IMR-90 (cell line): Measurements from ENCODE around the gene PTH1R. TPM values are rescaled to one million over a fixed set of nuclear protein-coding genes. Genes with fewer than 3 reads are reported as not detected.

Experiments
- ATAC-seq: fragments of 200-7000 bp; cut with Tn5 transposase; 2 replicates; pipeline ENCODE4 v1.9.1; 2020; ENCODE audit warnings: low read depth, mild to moderate bottlenecking, moderate library complexity
- BruUV-seq: library from RNA; stranded (reverse); fragments of 400-500 nt; replicated peaks from 2 replicates; lab custom pipeline; 2021; lab: Mats Ljungman, UMichigan
- CTCF ChIA-PET: fragments of 300-600 bp; formaldehyde crosslinking; extraction: SDS; loops from one replicate; lab custom pipeline; 2021; ENCODE audit warnings: antibody characterized with exemption; lab: Yijun Ruan, JAX
- POLR2A ChIA-PET: fragments of 300-600 bp; sonication (Branson Sonifier 250); formaldehyde crosslinking; loops from one replicate; lab custom pipeline; 2022; ENCODE audit warnings: antibody characterized with exemption; ENCODE audit not compliant: unreplicated experiment; lab: Charles Lee
- DNase-seq: peaks from one replicate; pipeline ENCODE4 v3.0.0; 2013
- H2AFZ ChIP-seq: replicated peaks from 2 replicates; pipeline ENCODE3; 2013; ENCODE audit warnings: low read length, mild to moderate bottlenecking; ENCODE audit not compliant: poor library complexity
- H2AK5ac ChIP-seq: 2 replicates; pipeline ENCODE4 v1.6.1; 2013; ENCODE audit warnings: low read depth, low read length, inconsistent platforms
- H2AK9ac ChIP-seq: replicated peaks from 2 replicates; pipeline ENCODE3; 2013; ENCODE audit warnings: mild to moderate bottlenecking, low read depth, low read length, moderate library complexity; ENCODE audit not compliant: poor library complexity
- H2BK120ac ChIP-seq: 2 replicates; pipeline ENCODE4 v1.6.1; 2013; ENCODE audit warnings: low read depth, low read length, inconsistent platforms
- H2BK15ac ChIP-seq: 3 replicates; pipeline ENCODE4 v1.6.1; 2013; ENCODE audit warnings: low read depth, low read length, inconsistent platforms
- H2BK20ac ChIP-seq: 2 replicates; pipeline ENCODE4 v1.6.1; 2013; ENCODE audit warnings: low read depth, mild to moderate bottlenecking, inconsistent platforms, low read length, moderate library complexity
- H2BK5ac ChIP-seq: 2 replicates; pipeline ENCODE4 v1.6.1; 2013; ENCODE audit warnings: mild to moderate bottlenecking, low read depth, low read length, inconsistent platforms; ENCODE audit not compliant: poor library complexity, severe bottlenecking
- H3K14ac ChIP-seq: replicated peaks from 2 replicates; pipeline ENCODE4 v1.6.1; 2013; ENCODE audit warnings: low read depth, low read length, inconsistent platforms
- H3K18ac ChIP-seq: 2 replicates; pipeline ENCODE4 v1.6.1; 2013; ENCODE audit warnings: low read depth, low read length, control low read depth
- H3K23ac ChIP-seq: 2 replicates; pipeline ENCODE4 v1.6.1; 2013; ENCODE audit warnings: low read depth, low read length, inconsistent platforms
- H3K27ac ChIP-seq: 2 replicates; pipeline ENCODE4 v1.5.1; 2013; ENCODE audit warnings: mild to moderate bottlenecking, control low read depth, low read length; ENCODE audit not compliant: insufficient read depth
- H3K27me3 ChIP-seq: 2 replicates; pipeline ENCODE4 v1.6.1; 2013; ENCODE audit warnings: low read length; ENCODE audit not compliant: control insufficient read depth, insufficient read depth
- H3K36me3 ChIP-seq: 2 replicates; pipeline ENCODE4 v1.6.1; 2013; ENCODE audit warnings: low read length, mixed read lengths; ENCODE audit not compliant: control insufficient read depth, insufficient read depth
- H3K4ac ChIP-seq: 2 replicates; pipeline ENCODE4 v1.6.1; 2013; ENCODE audit warnings: low read depth, low read length, inconsistent platforms
- H3K4me1 ChIP-seq: 2 replicates; pipeline ENCODE4 v1.6.1; 2013; ENCODE audit warnings: low read length, mixed read lengths; ENCODE audit not compliant: control insufficient read depth, insufficient read depth
- H3K4me2 ChIP-seq: 2 replicates; pipeline ENCODE4 v1.6.1; 2013; ENCODE audit warnings: low read depth, mild to moderate bottlenecking, control low read depth, low read length, moderate library complexity
- H3K4me3 ChIP-seq: 2 replicates; pipeline ENCODE4 v1.5.1; 2013; ENCODE audit warnings: low read depth, mild to moderate bottlenecking, control low read depth, low read length, moderate library complexity; ENCODE audit not compliant: insufficient read depth
- H3K56ac ChIP-seq: 2 replicates; pipeline ENCODE4 v1.6.1; 2013; ENCODE audit warnings: low read length, inconsistent platforms; ENCODE audit not compliant: insufficient read depth; ENCODE audit errors: extremely low read depth
- H3K79me1 ChIP-seq, 2 experiments: 2 replicates each; pipeline ENCODE4 v1.6.1; 2013; ENCODE audit warnings: low read length in 2 of 2, inconsistent platforms in 1 of 2, low read depth in 1 of 2
- H3K9ac ChIP-seq: 2 replicates; pipeline ENCODE4 v1.6.1; 2013; ENCODE audit warnings: low read depth, low read length, control low read depth
- H3K9me1 ChIP-seq: 2 replicates; pipeline ENCODE4 v1.6.1; 2013; ENCODE audit warnings: low read length, inconsistent platforms; ENCODE audit not compliant: insufficient read depth
- H3K9me3 ChIP-seq: 2 replicates; pipeline ENCODE4 v1.6.1; 2013; ENCODE audit warnings: low read length; ENCODE audit not compliant: control insufficient read depth, insufficient read depth
- H4K20me1 ChIP-seq: 2 replicates; pipeline ENCODE4 v1.6.1; 2013; ENCODE audit warnings: low read length, inconsistent platforms; ENCODE audit not compliant: insufficient read depth
- H4K5ac ChIP-seq: 2 replicates; pipeline ENCODE4 v1.6.1; 2013; ENCODE audit warnings: mild to moderate bottlenecking, low read depth, low read length, control low read depth
- H4K8ac ChIP-seq, 2 experiments: 2 replicates each; pipeline ENCODE4 v1.6.1; 2013; ENCODE audit warnings: low read depth in 2 of 2, low read length in 2 of 2, control low read depth in 1 of 2, inconsistent platforms in 1 of 2
- H4K91ac ChIP-seq: 2 replicates; pipeline ENCODE4 v1.6.1; 2013; ENCODE audit warnings: low read depth, low read length, inconsistent platforms; ENCODE audit not compliant: insufficient read depth
- BHLHE40 ChIP-seq: fragments of 150-350 bp; IDR thresholded peaks from 2 replicates; pipeline ENCODE4 v1.6.1; 2016; ENCODE audit warnings: mild to moderate bottlenecking, low read depth, low read length
- CEBPB ChIP-seq: IDR thresholded peaks from 2 replicates; pipeline ENCODE4 v1.6.1; 2012; ENCODE audit warnings: low read depth, low read length, improper control_type of control experiment
- CHD1 ChIP-seq: IDR thresholded peaks from 2 replicates; pipeline ENCODE4 v1.6.1; 2012; ENCODE audit warnings: low read depth, low read length, improper control_type of control experiment
- ELK1 ChIP-seq: fragments of 150-350 bp; IDR thresholded peaks from 2 replicates; pipeline ENCODE4 v1.6.1; 2016; ENCODE audit warnings: low read depth, mild to moderate bottlenecking, low read length, moderate library complexity, borderline replicate concordance
- FOS ChIP-seq: fragments of 150-350 bp; IDR thresholded peaks from 2 replicates; pipeline ENCODE4 v1.6.1; 2016; ENCODE audit warnings: low read depth, low read length
- MAFK ChIP-seq: IDR thresholded peaks from 2 replicates; pipeline ENCODE4 v1.6.1; 2012; ENCODE audit warnings: low read depth, low read length, improper control_type of control experiment
- MAZ ChIP-seq: IDR thresholded peaks from 2 replicates; pipeline ENCODE4 v1.6.1; 2012; ENCODE audit warnings: low read depth, mild to moderate bottlenecking, low read length, improper control_type of control experiment, moderate library complexity, borderline replicate concordance
- MXI1 ChIP-seq: IDR thresholded peaks from 2 replicates; pipeline ENCODE4 v1.6.1; 2012; ENCODE audit warnings: low read depth, mild to moderate bottlenecking, low read length, moderate library complexity, borderline replicate concordance
- NFE2L2 ChIP-seq: fragments of 150-350 bp; IDR thresholded peaks from 2 replicates; pipeline ENCODE4 v1.6.1; 2016; ENCODE audit warnings: low read depth, mild to moderate bottlenecking, low read length
- POLR2A ChIP-seq: IDR thresholded peaks from 2 replicates; pipeline ENCODE4 v1.6.1; 2012; ENCODE audit warnings: mild to moderate bottlenecking, low read depth, low read length
- RAD21 ChIP-seq: IDR thresholded peaks from 2 replicates; pipeline ENCODE4 v1.6.1; 2012; ENCODE audit warnings: low read length, improper control_type of control experiment
- RCOR1 ChIP-seq: IDR thresholded peaks from 2 replicates; pipeline ENCODE4 v1.6.1; 2012; ENCODE audit warnings: mild to moderate bottlenecking, low read length, improper control_type of control experiment; ENCODE audit not compliant: insufficient replicate concordance
- SMC3 ChIP-seq: fragments of 150-350 bp; IDR thresholded peaks from 2 replicates; pipeline ENCODE4 v1.6.1; 2016; ENCODE audit warnings: low read depth, mild to moderate bottlenecking, antibody characterized with exemption, low read length, moderate library complexity
- WGBS, 2 experiments: methylation state at CpG; one replicate each; pipeline versions ENCODE4 v1.1.5 to v1.1.7; 2013; ENCODE audit warnings: missing lambda C conversion rate in 2 of 2; ENCODE audit not compliant: insufficient read length in 1 of 2; ENCODE audit errors: extremely low coverage in 2 of 2; 5-methylcytosine and 5-hydroxymethylcytosine counted together
- dilution Hi-C: fragments of 300-500 bp; cut with HindIII; formaldehyde crosslinking; loops from one replicate; pipeline ENCODE4 v1.14.3; 2018; ENCODE audit warnings: low sequenced_read_pairs; ENCODE audit not compliant: unreplicated experiment
- in situ Hi-C: fragments of 300-500 bp; cut with MboI; formaldehyde crosslinking; loops from 3 replicates; pipeline ENCODE4 v1.14.3; 2019; ENCODE audit warnings: low sequenced_read_pairs, inconsistent platforms, mixed read lengths
- intact Hi-C: fragments of 100-400 bp; cut with micrococcal nuclease; formaldehyde crosslinking; loops from 2 replicates; pipeline ENCODE4 v1.10.0; 2022
- polyA plus RNA-seq, 3 experiments: library from polyadenylated mRNA; depleted of rRNA; stranded (reverse); fragments of >200 nt; gene quantifications; 2 replicates each; pipeline ENCODE4 v1.2.3, GENCODE V29; 2012; ENCODE audit warnings: low replicate concordance in 1 of 3
- total RNA-seq: library from RNA; depleted of rRNA; stranded (reverse); fragments of >200 nt; gene quantifications from 2 replicates; pipeline ENCODE4 v1.2.3, GENCODE V29; 2012

PTH1R gene
- total and polyA plus RNA-seq, 2 of the 4 experiments (the other 2 are of a cell fraction) = 0.15 to 0.18 TPM

- ChIA-PET CTCF (no interaction called here), POLR2A (no interaction called here)
- Histone ChIP-seq H3K9me1 (peaks cover 4% of the 10 kb centered on the region; the same call in 1 of the 2 replicates), H3K4me1 (peaks cover 4% of the 10 kb centered on the region; the same call in 1 of the 2 replicates), H3K27me3 (peaks cover 2% of the 10 kb centered on the region; the same call in 1 of the 2 replicates), H3K23ac (no peak overlapping the region), H4K91ac (no peak overlapping the region), H2AK5ac (peak overlapping the region; percentile 50; the same call in 1 of the 2 replicates), H4K20me1 (no peaks in the 10 kb centered on the region), H3K14ac (no peak overlapping the region), H2BK5ac (no peak overlapping the region), H3K4me3 (no peak overlapping the region), H3K18ac (no peak overlapping the region), H3K4me2 (no peak overlapping the region), H3K79me1 (no peaks in the 10 kb centered on the region), H2AFZ (peak overlapping the region; percentile 67), H3K27ac (no peak overlapping the region), H3K56ac (no peak overlapping the region), H4K5ac (no peak overlapping the region), H3K9ac (no peak overlapping the region), H3K4ac (no peak overlapping the region), H2BK20ac (no peak overlapping the region), H4K8ac (no peak overlapping the region), H2BK15ac (no peak overlapping the region), H3K9me3 (no peaks in the 10 kb centered on the region), H2BK120ac (no peak overlapping the region), H2AK9ac (no peak overlapping the region), H3K36me3 (no peaks in the 10 kb centered on the region)
- ATAC-seq (no peak), DNase-seq (no peak)
- no TSS peak for BruUV-seq
- intact Hi-C loops (loop anchor here (5.0 kb wide), 1 partner anchor 417 kb away; no protein-coding TSS in a partner anchor), dilution Hi-C loops (no loop called here), in situ Hi-C loops (no loop called here)
- TF ChIP-seq MAZ = no peak
- no peak for TF ChIP-seq MAFK
- no peak for TF ChIP-seq ELK1
- TF ChIP-seq RAD21 = no peak
- no peak for TF ChIP-seq FOS
- TF ChIP-seq POLR2A = no peak
- no peak for TF ChIP-seq SMC3
- no peak for TF ChIP-seq MXI1
- TF ChIP-seq CHD1 = no peak
- no peak for TF ChIP-seq BHLHE40
- no peak for TF ChIP-seq NFE2L2
- no peak for TF ChIP-seq RCOR1
- no peak for TF ChIP-seq CEBPB
- 71% methylated on average over 6 of the region's 18 CpGs; no CpG with 5 or more reads in 1 of the 2 experiments for WGBS, 2 experiments
Observed at GRCh38 chr3:46904303-46905212, 27.0 kb downstream of the PTH1R start.
